ENCODE data around the gene RPL6.

Gene RPL6

GRCh38 chr12:112380663-112381405 lies 28.6 kb downstream of the RPL6 start:
- no peak for DNase-seq (ENCODE audit: low read depth in 2 of 2)

- no peak for DNase-seq (ENCODE audit: low read depth in 2 of 2)
Observed at GRCh38 chr12:112375105-112375504, 34.3 kb downstream of the RPL6 start.

- no peak for DNase-seq (ENCODE audit: low read depth in 2 of 2)
Observed at GRCh38 chr12:112374166-112374740, 35.2 kb downstream of the RPL6 start.

GRCh38 chr12:112370868-112371510 lies 38.4 kb downstream of the RPL6 start:
- DNase-seq (ENCODE audit: low read depth in 2 of 2) = no peak

- no peak for DNase-seq (ENCODE audit: low read depth in 2 of 2)
Observed at GRCh38 chr12:112370199-112370598, 39.2 kb downstream of the RPL6 start.

- no peak for DNase-seq (ENCODE audit: low read depth in 2 of 2)
Observed at GRCh38 chr12:112368856-112369255, 40.5 kb downstream of the RPL6 start.

- DNase-seq (ENCODE audit: low read depth in 2 of 2) = no peak
Observed at GRCh38 chr12:112367965-112368364, 41.4 kb downstream of the RPL6 start.

GRCh38 chr12:112362310-112362709 lies 47.1 kb downstream of the RPL6 start:
- DNase-seq (ENCODE audit: low read depth in 2 of 2) = no peak

GRCh38 chr12:112361271-112361670 lies 48.1 kb downstream of the RPL6 start:
- no peak for DNase-seq (ENCODE audit: low read depth in 2 of 2)

- no peak for DNase-seq (ENCODE audit: low read depth in 2 of 2)
Observed at GRCh38 chr12:112359290-112359689, 50.1 kb downstream of the RPL6 start.

GRCh38 chr12:112357214-112357613 lies 52.2 kb downstream of the RPL6 start:
- DNase-seq (ENCODE audit: low read depth in 2 of 2) = no peak
